ENCODE measurements around the gene GRIN1.

GRCh38 chr9:137138722-137139467 lies at the start of gene GRIN1:
- TF ChIP-seq CTCF (IDR thresholded peaks at IDR 0.05; ENCODE audit: extremely low read depth in 1 of 2, insufficient read depth in 1 of 2, low read depth in 1 of 2, low read length in 2 of 2) (no peak), GATA2 (IDR thresholded peaks at IDR 0.05; ENCODE audit: insufficient read depth, insufficient read length, low read depth, low read length) (no peak), POLR2AphosphoS5 (IDR thresholded peaks at IDR 0.05; ENCODE audit: insufficient read depth, low read depth, low read length) (no peak), EZH2 (IDR thresholded peaks at IDR 0.05; ENCODE audit: borderline replicate concordance, low read depth, low read length, severe bottlenecking) (peak; percentile 56), FOS (IDR thresholded peaks at IDR 0.05; ENCODE audit: borderline replicate concordance, insufficient read depth, low read length) (no peak), POLR2A (IDR thresholded peaks at IDR 0.05; ENCODE audit: low read depth, low read length) (no peak), JUN (IDR thresholded peaks at IDR 0.05; ENCODE audit: borderline replicate concordance, insufficient read depth, insufficient read length, low read depth) (no peak)
